OCI-LY1 (cell line): ENCODE measurements around the gene KIAA0586.

Experiments
- H2AFZ ChIP-seq: fragments of 200-600 bp; sonication (generic), shearing (Covaris generic); 2 replicates; pipeline ENCODE4 v1.6.0; 2014; ENCODE audit warnings: antibody characterized with exemption, mild to moderate bottlenecking, low read length
- H3F3A ChIP-seq: fragments of 200-600 bp; sonication (generic), shearing (Covaris generic); 2 replicates; pipeline ENCODE4 v1.6.0; 2014; ENCODE audit warnings: mild to moderate bottlenecking, antibody characterized with exemption, low read length, moderate library complexity; ENCODE audit not compliant: insufficient read depth
- H3K27ac ChIP-seq: fragments of 200-600 bp; sonication (generic); 2 replicates; pipeline ENCODE4 v1.5.1; 2014; ENCODE audit warnings: low read length, mixed run types, mild to moderate bottlenecking, low read depth; ENCODE audit not compliant: poor library complexity, severe bottlenecking
- H3K27me3 ChIP-seq: fragments of 200-600 bp; sonication (generic); 2 replicates; pipeline ENCODE4 v1.6.0; 2014; ENCODE audit warnings: antibody characterized with exemption, mild to moderate bottlenecking, low read length, moderate library complexity; ENCODE audit not compliant: insufficient read depth
- H3K36me3 ChIP-seq: fragments of 200-600 bp; sonication (generic); 2 replicates; pipeline ENCODE4 v1.6.1; 2014; ENCODE audit warnings: mild to moderate bottlenecking, antibody characterized with exemption, low read length, moderate library complexity, mixed read lengths; ENCODE audit not compliant: insufficient read depth
- H3K4me1 ChIP-seq: fragments of 200-600 bp; sonication (generic); 2 replicates; pipeline ENCODE4 v1.5.1; 2014; ENCODE audit warnings: mild to moderate bottlenecking, low read length, moderate library complexity; ENCODE audit not compliant: insufficient read depth, severe bottlenecking
- H3K4me2 ChIP-seq: fragments of 200-600 bp; sonication (generic), shearing (Covaris generic); 2 replicates; pipeline ENCODE4 v1.6.1; 2014; ENCODE audit warnings: low read length
- H3K4me3 ChIP-seq: fragments of 200-600 bp; sonication (generic); 2 replicates; pipeline ENCODE4 v1.5.1; 2014; ENCODE audit warnings: low read length, low read depth, mild to moderate bottlenecking, mixed read lengths; ENCODE audit not compliant: poor library complexity, severe bottlenecking
- H3K79me2 ChIP-seq: fragments of 200-600 bp; shearing (Covaris generic); 2 replicates; pipeline ENCODE4 v1.6.1; 2016; ENCODE audit warnings: mixed run types, low read length, mixed read lengths; ENCODE audit not compliant: insufficient read depth
- H3K9ac ChIP-seq: fragments of 200-600 bp; sonication (generic), shearing (Covaris generic); 2 replicates; pipeline ENCODE4 v1.6.1; 2014; ENCODE audit warnings: mild to moderate bottlenecking, low read length, mixed read lengths
- H3K9me2 ChIP-seq: fragments of 200-600 bp; sonication (generic), shearing (Covaris generic); 2 replicates; pipeline ENCODE4 v1.6.1; 2014; ENCODE audit warnings: low read depth, mild to moderate bottlenecking, low read length, mixed read lengths
- H3K9me3 ChIP-seq: fragments of 200-600 bp; shearing (Covaris generic); 2 replicates; pipeline ENCODE4 v1.6.1; 2014; ENCODE audit warnings: low read length, mixed read lengths
- H4K20me1 ChIP-seq: fragments of 200-600 bp; sonication (generic), shearing (Covaris generic); 2 replicates; pipeline ENCODE4 v1.6.0; 2016; ENCODE audit warnings: mild to moderate bottlenecking, low read length; ENCODE audit not compliant: insufficient read depth
- CTCF ChIP-seq: fragments of 200-600 bp; sonication (generic), shearing (Covaris generic); IDR thresholded peaks from 2 replicates; pipeline ENCODE4 v1.5.1; 2017; ENCODE audit warnings: mild to moderate bottlenecking, antibody characterized with exemption, low read length, moderate library complexity, mixed read lengths
- EZH2 ChIP-seq: fragments of 200-600 bp; sonication (generic), shearing (Covaris generic); IDR thresholded peaks from 2 replicates; pipeline ENCODE4 v1.8.0; 2017; ENCODE audit warnings: borderline replicate concordance, mixed run types, mild to moderate bottlenecking, antibody characterized with exemption, low read length, moderate library complexity, mixed read lengths

The KIAA0586 gene

DNA sequence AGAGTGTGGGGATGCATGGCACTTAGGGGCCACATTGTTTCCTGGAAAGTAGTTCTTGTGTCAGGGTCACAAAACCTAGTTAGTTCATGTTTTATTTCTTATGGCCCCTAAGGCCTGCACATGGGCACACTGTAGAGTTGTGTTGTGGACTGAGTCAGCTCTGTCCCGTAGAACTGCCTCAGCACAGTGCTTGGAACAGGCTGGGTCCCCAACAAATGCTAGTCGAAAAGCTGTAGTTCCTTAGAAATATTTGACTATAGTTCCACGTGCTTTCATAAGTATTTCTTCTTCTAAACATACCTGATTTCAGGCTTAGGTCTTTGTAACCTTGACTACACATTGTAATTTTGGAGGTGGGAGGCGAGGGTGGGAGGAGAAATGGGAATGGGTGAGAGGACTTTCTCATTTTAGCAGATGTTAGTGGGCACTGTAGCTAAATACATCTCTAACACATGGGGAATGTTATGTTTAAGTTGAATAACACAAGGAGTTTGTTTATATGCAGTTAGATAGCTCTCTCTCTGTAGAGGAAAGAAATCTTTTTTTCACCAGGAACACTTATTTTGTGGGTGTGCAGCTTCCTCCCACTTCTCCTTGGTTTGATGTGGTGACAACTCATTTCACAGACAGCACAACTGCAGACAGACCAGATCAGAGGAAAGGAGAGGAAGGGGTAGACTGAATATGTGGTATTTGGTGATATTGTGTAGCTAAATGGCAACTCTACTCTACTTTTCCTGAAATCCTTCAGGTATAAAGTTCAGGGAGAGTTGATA, 170.7 kb downstream of the KIAA0586 start:
- Histone ChIP-seq H3K36me3 (no peaks in the 10 kb centered on the region), H3K79me2 (no peaks in the 10 kb centered on the region), H3K27me3 (peaks cover 5% of the 10 kb centered on the region; the same call in 1 of the 2 replicates), H3K4me3 (no peak overlapping the region), H3K4me1 (no peaks in the 10 kb centered on the region), H3K9me3 (no peaks in the 10 kb centered on the region), H3K27ac (no peak overlapping the region), H4K20me1 (no peaks in the 10 kb centered on the region), H3K4me2 (no peak overlapping the region), H2AFZ (no peak overlapping the region), H3K9me2 (no peaks in the 10 kb centered on the region), H3F3A (no peaks in the 10 kb centered on the region), H3K9ac (no peak overlapping the region)
- no peak for TF ChIP-seq CTCF
- TF ChIP-seq EZH2, result no peak

DNA sequence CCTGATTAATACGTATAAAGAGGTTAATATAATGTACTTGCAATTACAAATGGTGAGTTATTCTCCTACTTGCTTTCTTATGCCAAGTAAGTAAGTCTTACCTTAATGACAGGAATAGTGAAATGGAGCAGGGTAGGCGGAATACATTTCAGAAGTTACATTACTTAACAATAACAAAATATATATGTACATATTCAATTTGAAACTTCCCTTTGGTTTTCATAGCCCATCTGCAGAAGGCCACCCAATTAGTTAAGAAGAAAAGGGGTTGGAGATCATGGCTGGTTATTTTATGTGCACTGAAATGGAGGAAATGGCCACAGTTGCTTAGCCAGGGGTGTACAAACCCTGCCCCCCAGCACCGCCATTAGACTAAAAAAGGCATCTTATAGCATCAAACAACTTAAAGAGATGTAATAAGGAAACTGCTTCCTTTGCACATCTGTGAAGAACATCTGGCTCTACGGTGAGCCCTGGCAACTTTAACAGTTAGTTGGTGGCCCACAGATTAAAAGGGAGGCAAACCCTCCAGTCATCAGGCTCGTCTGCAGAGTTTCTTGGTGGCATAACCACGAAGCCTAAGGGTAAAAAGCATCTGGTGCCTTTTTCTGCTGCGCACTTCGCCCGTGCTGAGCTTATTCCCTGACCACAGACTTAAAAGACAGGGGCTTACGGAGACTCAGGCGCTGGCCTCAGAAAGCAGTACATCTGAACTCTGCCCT, 171.4 kb downstream of the KIAA0586 start:
- Histone ChIP-seq H3K79me2 (no peaks in the 10 kb centered on the region), H3K27me3 (peaks cover 5% of the 10 kb centered on the region; the same call in 1 of the 2 replicates), H3F3A (no peaks in the 10 kb centered on the region), H3K36me3 (no peaks in the 10 kb centered on the region), H3K27ac (no peak overlapping the region), H3K9me3 (no peaks in the 10 kb centered on the region), H3K9me2 (no peaks in the 10 kb centered on the region), H3K4me1 (no peaks in the 10 kb centered on the region), H4K20me1 (no peaks in the 10 kb centered on the region), H3K4me2 (no peak overlapping the region), H3K4me3 (no peak overlapping the region), H3K9ac (no peak overlapping the region), H2AFZ (no peak overlapping the region)
- TF ChIP-seq CTCF (no peak), EZH2 (no peak)

DNA sequence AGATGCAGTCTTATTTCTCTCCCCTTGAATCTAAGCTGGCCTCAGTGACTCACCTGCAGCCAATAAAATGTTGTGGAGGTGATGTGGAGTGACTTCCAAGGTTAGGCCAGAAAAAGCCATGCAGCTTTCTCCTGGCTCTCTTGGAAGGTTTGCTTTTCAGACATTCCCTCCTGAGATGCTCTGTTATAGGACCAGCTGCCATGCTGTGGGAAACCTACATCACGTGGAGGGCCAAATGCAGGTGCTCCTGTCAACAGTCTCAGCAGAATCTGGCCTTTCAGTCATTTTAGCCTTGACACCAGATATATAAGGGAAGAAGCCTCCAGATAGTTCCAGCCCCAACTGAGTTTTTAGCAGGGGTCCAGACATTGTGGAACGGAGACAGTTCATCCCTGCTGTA, 172.2 kb downstream of the KIAA0586 start:
- Histone ChIP-seq H3K9me2 (no peaks in the 10 kb centered on the region), H3K4me2 (no peak overlapping the region), H4K20me1 (no peaks in the 10 kb centered on the region), H3F3A (no peaks in the 10 kb centered on the region), H2AFZ (no peak overlapping the region), H3K79me2 (no peaks in the 10 kb centered on the region), H3K36me3 (no peaks in the 10 kb centered on the region), H3K9me3 (no peaks in the 10 kb centered on the region), H3K27ac (no peak overlapping the region), H3K4me1 (no peaks in the 10 kb centered on the region), H3K9ac (no peak overlapping the region), H3K4me3 (no peak overlapping the region), H3K27me3 (peaks cover 5% of the 10 kb centered on the region; the same call in 1 of the 2 replicates)
- TF ChIP-seq CTCF, result no peak
- TF ChIP-seq EZH2, result no peak
